ENCODE results near the gene FAM200A.
"Not testable (repeated sequence)": the region's sequence is repeated elsewhere in the genome, so short reads cannot be mapped to it uniquely, and the experiment has no call there.

Gene FAM200A

GRCh38 chr7:99558306-99559174 lies 6.6 kb upstream of the FAM200A start, which contains the start of gene ZNF655:
TSS of gene ZNF655 (plus strand) at chr7:99558642. CDS start at chr7:99560560, 1,918 bp downstream.
- DNase-seq = peak; percentile 89

DNA sequence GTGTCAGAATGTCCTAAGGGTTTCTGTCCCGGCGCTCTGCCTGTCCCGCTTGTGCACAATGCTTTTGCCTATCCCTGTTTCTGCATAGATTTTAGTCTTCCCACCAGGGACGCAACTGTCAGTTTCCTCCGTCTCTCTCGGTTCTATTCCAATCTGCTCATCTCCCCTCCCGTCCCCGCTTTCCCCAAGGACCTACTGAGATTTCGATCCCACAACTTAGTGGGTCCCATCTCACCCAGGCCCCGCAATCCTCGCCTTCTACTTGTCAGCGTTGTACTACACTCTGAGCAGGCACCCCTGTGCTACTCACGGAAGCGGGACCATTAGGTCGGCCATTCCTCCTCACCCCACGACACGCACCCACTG lies 6.0 kb upstream of the FAM200A start:
- DNase-seq = no peak

DNA sequence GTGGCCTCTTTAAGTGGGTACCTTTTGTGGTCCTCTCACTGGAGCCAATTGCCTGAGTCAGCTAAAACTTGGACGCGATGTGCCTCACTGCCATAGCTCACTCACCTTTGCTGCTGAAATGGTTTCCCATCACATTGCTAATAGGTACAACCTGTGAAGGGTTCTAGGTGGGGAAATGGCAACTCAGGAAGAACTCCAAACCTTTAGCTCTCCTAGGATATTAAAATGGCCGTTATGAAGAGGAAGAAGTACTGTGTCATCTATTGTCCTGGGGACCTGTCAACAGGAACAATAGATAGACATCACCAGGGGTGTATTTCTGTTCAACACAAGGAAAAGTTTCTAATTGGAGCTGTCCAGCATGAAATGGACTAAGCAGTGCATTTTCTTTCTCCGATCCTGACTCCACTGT lies 5.3 kb upstream of the FAM200A start:
- DNase-seq = no peak

- no peak for DNase-seq
Measured at GRCh38 chr7:99554939-99555338, 3.0 kb upstream of the FAM200A start.

DNA sequence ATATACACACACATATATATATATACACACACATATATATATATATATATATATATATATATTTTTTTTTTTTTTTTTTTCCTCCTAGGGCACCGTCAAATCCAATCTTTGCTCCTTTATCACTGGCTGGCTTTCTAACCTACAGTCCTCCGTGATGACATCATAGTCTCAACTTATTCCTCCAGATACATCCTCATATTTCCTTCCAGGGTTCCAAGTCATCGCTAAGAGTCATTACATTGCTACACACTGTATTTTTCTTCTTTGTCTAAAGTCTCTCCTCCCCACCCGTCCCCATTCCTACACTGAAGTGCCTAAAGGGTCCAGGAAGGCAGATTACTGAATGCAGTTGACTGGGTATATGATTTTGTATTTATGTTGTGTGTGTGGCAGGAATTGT lies 1.1 kb upstream of the FAM200A start:
- no peak for DNase-seq

DNA sequence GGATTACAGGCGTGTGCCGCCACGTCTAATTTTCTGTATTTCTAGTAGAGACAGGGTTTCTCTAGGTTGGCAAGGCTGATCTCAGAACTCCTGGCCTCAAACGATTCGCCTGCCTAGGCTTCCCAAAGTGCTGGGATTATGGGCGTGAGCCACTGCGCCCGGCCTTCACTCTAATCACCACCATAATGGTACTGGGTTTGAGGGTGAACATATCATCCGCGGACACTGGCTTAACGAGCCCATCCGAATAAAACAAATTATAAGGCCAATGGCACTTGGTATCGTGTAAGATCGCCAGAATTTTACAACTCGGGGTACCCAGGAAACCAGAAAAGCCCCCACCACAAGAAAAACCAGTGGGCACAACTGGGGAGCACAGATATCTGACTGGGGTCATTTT lies 580 bp downstream of the FAM200A start:
- DNase-seq = no peak

GRCh38 chr7:99549545-99549944 lies 2.4 kb downstream of the FAM200A start:
- DNase-seq = not testable (repeated sequence)

DNA sequence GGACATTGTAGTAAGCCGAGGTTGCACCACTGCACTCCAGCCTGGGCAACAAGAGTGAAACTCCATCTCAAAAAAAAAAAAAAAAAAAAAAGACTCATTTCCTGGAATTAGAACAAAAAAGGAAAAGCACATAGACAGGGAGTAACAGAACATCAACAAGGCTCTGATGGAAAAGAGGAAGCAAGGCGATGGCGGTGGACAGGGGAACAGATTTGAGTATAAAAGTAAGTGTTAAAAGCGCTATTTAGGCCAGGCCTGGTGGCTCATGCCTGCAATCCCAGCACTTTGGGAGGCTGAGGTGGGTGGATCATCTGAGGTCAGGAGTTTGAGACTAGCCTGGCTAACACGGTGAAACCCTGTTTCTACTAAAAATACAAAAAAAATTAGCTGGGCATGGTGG lies 6.6 kb downstream of the FAM200A start:
- not testable (repeated sequence) for DNase-seq

GRCh38 chr7:99543916-99544315 lies 8.0 kb downstream of the FAM200A start:
- DNase-seq = no peak

DNA sequence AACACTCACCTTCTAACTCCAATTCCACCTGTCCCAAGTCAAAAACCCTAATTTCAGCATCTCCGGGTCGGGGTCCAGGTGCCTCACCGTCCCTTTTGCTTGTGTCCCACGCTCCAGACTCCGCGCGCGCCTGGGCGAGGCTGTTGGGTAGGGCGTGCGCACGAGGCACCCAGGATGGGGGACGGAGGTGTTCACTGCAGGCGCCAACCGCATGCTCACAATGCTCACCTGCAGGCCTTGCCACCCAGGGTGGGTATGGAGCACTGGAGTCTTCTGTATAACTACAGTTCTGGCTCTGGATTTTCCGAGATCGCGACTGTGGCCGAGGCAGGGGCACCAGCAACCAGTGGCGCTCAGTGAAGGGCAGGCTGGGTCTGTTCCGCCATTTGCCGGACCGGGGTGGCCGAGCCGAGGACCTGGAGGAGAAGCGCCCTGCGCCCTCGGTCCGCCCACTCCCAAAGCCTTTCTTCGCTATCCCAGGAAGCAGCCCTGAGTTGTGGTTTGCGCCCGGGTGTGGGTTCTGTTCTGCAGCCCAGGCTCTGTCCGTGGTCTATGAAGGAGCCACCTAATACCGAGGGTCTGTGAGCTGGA lies 8.7 kb downstream of the FAM200A start:
- DNase-seq = no peak

DNA sequence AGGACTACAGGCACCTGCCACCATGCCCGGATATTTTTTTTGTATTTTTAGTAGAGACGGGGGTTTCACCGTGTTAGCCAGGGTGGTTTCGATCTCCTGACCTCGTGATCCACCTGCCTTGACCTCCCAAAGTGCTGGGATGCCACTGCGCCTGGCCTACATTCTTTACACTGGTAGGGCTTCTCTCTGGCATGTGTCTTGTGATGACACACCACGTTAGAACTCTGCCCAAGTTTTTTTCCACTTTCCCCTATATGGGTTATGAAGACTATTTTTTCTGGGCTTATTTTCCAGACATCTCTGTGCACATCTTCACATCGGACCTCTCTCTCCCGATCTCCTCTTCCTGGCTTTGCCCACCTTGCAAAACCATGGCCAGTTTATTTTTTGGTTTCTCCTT lies 10.7 kb downstream of the FAM200A start:
- DNase-seq = no peak

DNA sequence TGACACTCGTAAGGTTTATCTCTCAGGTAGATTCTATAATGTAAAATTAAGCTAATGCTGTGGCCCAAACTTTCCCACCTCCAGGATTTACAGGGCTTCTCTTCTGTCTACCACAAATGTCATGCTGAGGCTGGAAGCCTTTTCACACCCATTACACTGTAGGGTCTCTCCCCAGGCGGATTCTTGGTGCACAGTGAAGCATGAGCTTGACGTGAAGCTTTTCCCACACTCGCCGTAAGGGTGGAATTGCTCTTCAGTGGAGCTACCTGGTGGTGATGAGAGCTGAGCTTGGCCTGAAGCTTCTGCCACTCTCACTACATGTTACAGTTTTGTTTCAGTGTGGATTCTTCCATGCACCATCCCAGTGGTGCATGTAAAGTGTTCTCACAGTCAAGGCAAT lies 11.4 kb downstream of the FAM200A start:
- DNase-seq = no peak

DNA sequence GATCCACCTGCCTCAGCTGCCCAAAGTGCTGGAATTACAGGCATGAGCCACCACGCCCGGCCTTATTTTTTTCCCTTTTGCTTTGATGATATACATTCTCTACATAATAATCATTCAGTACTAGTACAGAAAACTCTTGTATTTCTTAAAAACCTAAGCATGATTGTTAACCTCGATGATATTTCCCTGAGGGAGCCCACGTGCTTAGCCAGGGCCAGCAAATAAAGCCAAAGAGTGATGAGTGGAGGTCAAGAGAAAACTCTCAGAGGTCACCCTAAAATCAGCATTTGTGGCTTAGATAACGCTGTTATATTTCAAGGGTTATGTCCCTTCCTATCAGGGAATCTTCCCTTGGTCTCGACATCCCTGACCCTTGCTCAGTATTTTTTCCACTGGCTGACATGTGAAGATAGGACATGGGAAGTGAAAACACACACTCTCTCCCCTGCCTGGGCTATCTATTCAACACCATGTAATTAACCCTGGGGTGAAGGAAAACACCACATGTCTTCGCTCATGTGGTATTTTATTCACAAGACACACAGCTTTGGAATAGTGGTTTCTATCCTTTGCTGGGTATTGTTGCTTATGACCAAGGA lies 12.6 kb downstream of the FAM200A start:
- DNase-seq = no peak

GRCh38 chr7:99535667-99536066 lies 16.2 kb downstream of the FAM200A start:
- no peak for DNase-seq

DNA sequence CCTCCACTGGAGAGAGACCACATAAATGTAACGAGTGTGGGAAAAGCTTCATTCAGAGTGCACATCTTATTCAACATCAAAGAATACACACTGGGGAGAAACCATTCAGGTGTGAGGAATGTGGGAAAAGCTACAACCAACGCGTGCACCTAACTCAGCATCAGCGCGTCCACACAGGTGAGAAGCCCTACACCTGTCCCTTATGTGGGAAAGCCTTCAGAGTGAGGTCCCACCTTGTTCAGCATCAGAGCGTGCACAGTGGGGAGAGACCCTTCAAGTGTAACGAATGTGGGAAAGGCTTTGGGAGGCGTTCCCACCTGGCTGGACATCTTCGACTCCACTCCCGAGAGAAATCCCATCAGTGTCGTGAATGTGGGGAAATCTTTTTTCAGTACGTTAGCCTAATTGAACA lies 20.6 kb downstream of the FAM200A start:
- no peak for DNase-seq

- peak; percentile 39 for DNase-seq
Measured at GRCh38 chr7:99525713-99526440, 26.0 kb downstream of the FAM200A start.

- no peak for DNase-seq
Measured at GRCh38 chr7:99521399-99521798, 30.5 kb downstream of the FAM200A start.

- DNase-seq = no peak
Measured at GRCh38 chr7:99514050-99514449, 37.9 kb downstream of the FAM200A start.

GRCh38 chr7:99505324-99505662 lies 46.6 kb downstream of the FAM200A start:
- no peak for DNase-seq

- peak; percentile 97 for DNase-seq
Measured at GRCh38 chr7:99504603-99505323, 47.2 kb downstream of the FAM200A start, which contains the start of gene ZKSCAN5. TSS of gene ZKSCAN5 (plus strand) at chr7:99504662. CDS start at chr7:99506045, 1,383 bp downstream.

DNA sequence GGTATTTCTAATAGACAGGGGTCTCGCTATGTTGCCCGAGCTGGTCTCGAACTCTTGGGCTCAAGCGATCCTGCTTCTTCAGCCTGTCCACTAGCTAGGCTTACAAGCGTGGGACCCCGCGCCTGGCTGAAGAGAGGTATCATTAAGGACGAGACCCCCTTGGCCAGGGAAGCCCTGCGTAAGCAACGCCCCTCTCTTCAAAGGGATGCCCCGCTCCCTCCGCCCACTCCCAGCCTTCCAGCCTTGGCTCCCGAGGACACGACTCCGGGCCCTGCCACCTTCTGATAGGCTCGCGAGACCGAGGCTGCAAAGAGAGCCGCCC lies 47.7 kb downstream of the FAM200A start:
- no peak for DNase-seq

- DNase-seq = not testable (repeated sequence)
Measured at GRCh38 chr7:99501236-99501635, 50.7 kb downstream of the FAM200A start.

GRCh38 chr7:99500637-99501009 lies 51.3 kb downstream of the FAM200A start:
- DNase-seq = no peak

Measured in CD4-positive, alpha-beta T cell treated with Interleukin-6 for 4 hours (primary cell).